ENCODE measurements around the gene LEMD2. TPM values are rescaled to one million over a fixed set of nuclear protein-coding genes. Genes with fewer than 3 reads are reported as not detected.

Gene LEMD2
- total and polyA plus RNA-seq, 2 experiments from 2014 or later: 21.5 to 67.5 TPM

DNA sequence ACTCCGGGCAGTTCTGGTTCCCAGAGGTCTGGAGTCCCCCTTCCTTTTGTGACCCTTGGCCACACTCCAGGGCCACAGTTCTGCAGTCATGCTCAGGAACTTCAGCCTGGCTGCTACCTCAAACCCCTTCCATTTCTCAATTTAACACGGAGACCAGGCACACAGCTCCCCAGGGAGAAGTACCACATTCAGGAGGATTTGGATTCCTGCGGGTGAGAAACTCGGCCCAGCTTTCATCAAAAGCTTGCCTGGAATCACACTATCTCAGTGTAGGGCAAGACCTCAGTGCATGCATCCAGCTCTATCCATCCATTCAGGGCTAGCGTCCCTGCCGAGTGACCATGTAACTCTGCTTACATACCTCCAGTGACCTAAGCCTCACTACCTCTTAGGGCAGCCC, 25.4 kb downstream of the LEMD2 start:
- no peaks in the 10 kb centered on the region for H3K9me3 ChIP-seq (ENCODE audit: low read depth)
- no peaks in the 10 kb centered on the region; the same call in 1 of the 2 replicates for H3K4me1 ChIP-seq (ENCODE audit: insufficient read depth)
- H2AFZ ChIP-seq: no peak overlapping the region
- no peaks in the 10 kb centered on the region for H4K20me1 ChIP-seq (ENCODE audit: insufficient read depth)
- no peaks in the 10 kb centered on the region for H3K27me3 ChIP-seq (replicated peaks; ENCODE audit: insufficient read depth)
- WGBS, 2 experiments (ENCODE audit: low coverage in 1 of 2, low lambda C conversion rate in 2 of 2, missing lambda C conversion rate in 2 of 2): 67 to 69% methylated on average over 6 of the region's 6 CpGs
- no peaks in the 10 kb centered on the region for H3K9me2 ChIP-seq (ENCODE audit: insufficient read depth)
- TF ChIP-seq EZH2phosphoT487 (IDR thresholded peaks at IDR 0.05; ENCODE audit: insufficient read depth, low read depth) (no peak), EZH2 (IDR thresholded peaks at IDR 0.05; ENCODE audit: insufficient read depth, poor library complexity, severe bottlenecking) (no peak)
- no peak overlapping the region for H3K4me3 ChIP-seq
- H3K9ac ChIP-seq: no peak overlapping the region
- H3K27ac ChIP-seq: no peak overlapping the region
- DNase-seq: no peak
- H3K36me3 ChIP-seq (ENCODE audit: low read depth): no peaks in the 10 kb centered on the region
- H3K79me2 ChIP-seq (ENCODE audit: insufficient read depth): no peaks in the 10 kb centered on the region
- H3F3A ChIP-seq (ENCODE audit: insufficient read depth): no peaks in the 10 kb centered on the region
- in situ Hi-C loops (cut with MboI): loop anchor here (10.0 kb wide), 2 partner anchors 179 to 391 kb away; partner anchors contain the start of gene BAK1
- H3K4me2 ChIP-seq (ENCODE audit: unreplicated experiment): no peak overlapping the region

DNA sequence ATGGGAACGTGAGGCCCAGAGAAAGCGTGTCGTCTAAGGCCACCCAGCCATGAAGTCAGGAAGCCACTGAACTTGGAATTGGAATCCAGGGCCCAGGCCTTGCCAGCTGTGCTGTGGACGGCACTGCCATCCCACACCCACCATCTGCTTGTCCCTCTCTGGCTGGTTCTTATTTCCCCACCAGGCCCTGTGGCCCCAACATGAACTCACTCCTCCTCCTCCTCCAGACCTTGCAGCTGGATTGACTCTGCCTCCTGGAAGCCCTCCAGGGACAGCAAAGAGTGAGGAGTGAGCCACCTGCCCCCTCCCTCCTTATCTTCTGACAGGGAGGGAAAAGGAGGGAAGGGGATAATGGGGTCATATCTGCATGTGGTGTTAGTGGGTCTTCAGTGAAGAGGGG, 26.2 kb downstream of the LEMD2 start:
- no peaks in the 10 kb centered on the region for H3K9me3 ChIP-seq (ENCODE audit: low read depth)
- H2AFZ ChIP-seq: no peak overlapping the region
- H3K36me3 ChIP-seq (ENCODE audit: low read depth): no peaks in the 10 kb centered on the region
- H3K27ac ChIP-seq: no peak overlapping the region
- H3K27me3 ChIP-seq (replicated peaks; ENCODE audit: insufficient read depth): no peaks in the 10 kb centered on the region
- 58% methylated on average over 4 of the region's 4 CpGs for WGBS, 2 experiments (ENCODE audit: low coverage in 1 of 2, low lambda C conversion rate in 2 of 2, missing lambda C conversion rate in 2 of 2)
- in situ Hi-C loops (cut with MboI): loop anchor here (10.0 kb wide), 2 partner anchors 178 to 392 kb away; partner anchors contain the start of gene BAK1
- no peaks in the 10 kb centered on the region for H3K79me2 ChIP-seq (ENCODE audit: insufficient read depth)
- TF ChIP-seq EZH2phosphoT487 (IDR thresholded peaks at IDR 0.05; ENCODE audit: insufficient read depth, low read depth) (no peak), EZH2 (IDR thresholded peaks at IDR 0.05; ENCODE audit: insufficient read depth, poor library complexity, severe bottlenecking) (no peak)
- no peaks in the 10 kb centered on the region for H3F3A ChIP-seq (ENCODE audit: insufficient read depth)
- DNase-seq: peak; percentile 27
- no peak overlapping the region for H3K4me3 ChIP-seq
- no peaks in the 10 kb centered on the region for H3K9me2 ChIP-seq (ENCODE audit: insufficient read depth)
- no peaks in the 10 kb centered on the region for H3K4me1 ChIP-seq (ENCODE audit: insufficient read depth)
- no peaks in the 10 kb centered on the region for H4K20me1 ChIP-seq (ENCODE audit: insufficient read depth)
- H3K4me2 ChIP-seq (ENCODE audit: unreplicated experiment): no peak overlapping the region
- no peak overlapping the region for H3K9ac ChIP-seq

DNA sequence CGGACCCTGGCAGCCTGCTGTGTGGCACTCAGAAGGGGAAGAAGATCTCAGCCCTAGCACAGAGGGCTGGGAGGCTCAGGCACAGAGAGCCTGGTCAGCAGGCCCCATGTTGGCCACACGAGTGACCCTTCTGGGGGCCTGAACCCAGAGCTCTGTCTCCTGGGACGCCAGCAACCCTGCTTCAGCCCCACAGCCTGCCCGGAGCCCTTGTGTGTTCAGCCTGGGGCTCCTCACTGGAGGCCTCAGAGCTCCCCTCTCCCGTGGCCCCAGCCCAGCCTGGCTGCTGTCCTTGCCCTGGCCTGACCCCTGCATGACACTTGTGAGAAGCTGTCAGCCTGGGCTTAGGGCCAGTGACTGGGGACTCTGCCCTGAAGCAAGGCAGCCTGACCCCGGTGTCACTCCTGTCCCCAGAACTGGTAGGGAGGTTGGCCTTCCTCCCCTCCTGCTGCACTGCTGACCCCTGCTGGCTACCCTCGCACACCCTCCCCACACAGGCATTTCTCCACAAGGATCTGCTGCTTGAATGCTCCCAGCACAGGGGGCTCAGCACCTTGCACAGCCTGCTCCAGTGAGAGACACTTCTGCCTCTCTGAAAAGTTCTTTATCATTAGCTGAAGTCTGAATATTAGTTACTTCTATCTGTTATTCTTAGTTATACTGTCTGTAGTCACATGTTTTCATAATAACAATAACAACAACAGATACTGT, 26.9 kb downstream of the LEMD2 start:
- Histone ChIP-seq H3K9me2 (ENCODE audit: insufficient read depth) (no peaks in the 10 kb centered on the region), H2AFZ (no peak overlapping the region), H3K36me3 (ENCODE audit: low read depth) (no peaks in the 10 kb centered on the region), H3K9me3 (ENCODE audit: low read depth) (no peaks in the 10 kb centered on the region), H3K79me2 (ENCODE audit: insufficient read depth) (no peaks in the 10 kb centered on the region), H3K27me3 (replicated peaks; ENCODE audit: insufficient read depth) (no peaks in the 10 kb centered on the region), H3F3A (ENCODE audit: insufficient read depth) (no peaks in the 10 kb centered on the region), H4K20me1 (ENCODE audit: insufficient read depth) (no peaks in the 10 kb centered on the region), H3K4me3 (no peak overlapping the region), H3K4me2 (ENCODE audit: unreplicated experiment) (no peak overlapping the region), H3K27ac (no peak overlapping the region), H3K9ac (no peak overlapping the region), H3K4me1 (ENCODE audit: insufficient read depth) (no peaks in the 10 kb centered on the region)
- in situ Hi-C loops (cut with MboI): loop anchor here (10.0 kb wide), 2 partner anchors 177 to 393 kb away; partner anchors contain the start of gene BAK1
- DNase-seq: peak; percentile 56
- TF ChIP-seq EZH2phosphoT487 (IDR thresholded peaks at IDR 0.05; ENCODE audit: insufficient read depth, low read depth) (no peak), EZH2 (IDR thresholded peaks at IDR 0.05; ENCODE audit: insufficient read depth, poor library complexity, severe bottlenecking) (no peak)
- 38 to 43% methylated on average over 7 of the region's 7 CpGs for WGBS, 2 experiments (ENCODE audit: low coverage in 1 of 2, low lambda C conversion rate in 2 of 2, missing lambda C conversion rate in 2 of 2)

DNA sequence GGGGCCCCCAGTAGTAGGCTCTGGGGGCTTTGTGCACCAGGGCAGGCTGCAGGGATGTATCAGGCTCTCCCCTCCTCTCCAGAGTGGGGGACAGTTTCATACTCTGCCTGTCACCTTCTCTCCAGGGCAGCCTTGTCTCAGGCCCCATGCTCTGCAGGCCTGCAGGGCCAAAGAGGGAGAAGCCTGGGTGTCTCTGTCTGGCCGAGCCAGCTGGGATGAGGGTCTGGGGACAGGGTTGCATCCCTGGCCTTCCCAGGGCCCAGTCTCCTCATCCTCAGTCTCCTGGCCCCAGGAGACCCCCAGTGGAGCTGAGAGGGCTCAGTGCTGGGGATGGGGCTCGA, 27.4 kb downstream of the LEMD2 start:
- Histone ChIP-seq H3K36me3 (ENCODE audit: low read depth) (no peaks in the 10 kb centered on the region), H3K4me3 (no peak overlapping the region), H3K27me3 (replicated peaks; ENCODE audit: insufficient read depth) (no peaks in the 10 kb centered on the region), H3K9me2 (ENCODE audit: insufficient read depth) (no peaks in the 10 kb centered on the region), H3K9me3 (ENCODE audit: low read depth) (no peaks in the 10 kb centered on the region), H3K27ac (no peak overlapping the region), H4K20me1 (ENCODE audit: insufficient read depth) (no peaks in the 10 kb centered on the region), H3K79me2 (ENCODE audit: insufficient read depth) (no peaks in the 10 kb centered on the region), H3K4me2 (ENCODE audit: unreplicated experiment) (no peak overlapping the region), H3K9ac (no peak overlapping the region), H3K4me1 (ENCODE audit: insufficient read depth) (no peaks in the 10 kb centered on the region), H2AFZ (no peak overlapping the region), H3F3A (ENCODE audit: insufficient read depth) (no peaks in the 10 kb centered on the region)
- TF ChIP-seq EZH2phosphoT487 (IDR thresholded peaks at IDR 0.05; ENCODE audit: insufficient read depth, low read depth) (no peak), EZH2 (IDR thresholded peaks at IDR 0.05; ENCODE audit: insufficient read depth, poor library complexity, severe bottlenecking) (no peak)
- no peak for DNase-seq
- WGBS, 2 experiments (ENCODE audit: low coverage in 1 of 2, low lambda C conversion rate in 2 of 2, missing lambda C conversion rate in 2 of 2): 79 to 100% methylated on average over 2 of the region's 2 CpGs
- in situ Hi-C loops (cut with MboI): loop anchor here (10.0 kb wide), 2 partner anchors 177 to 393 kb away; partner anchors contain the start of gene BAK1
